ENCODE measurements around the gene PPP1R16B.

PPP1R16B gene

GRCh38 chr20:38902601-38903000 is 97.1 kb downstream of the PPP1R16B start:
- no peak for DNase-seq

- no peak for DNase-seq
Observed at GRCh38 chr20:38903335-38903734, 97.8 kb downstream of the PPP1R16B start.

GRCh38 chr20:38905375-38905774 is 99.9 kb downstream of the PPP1R16B start:
- DNase-seq = no peak

- no peak for DNase-seq
Observed at GRCh38 chr20:38907918-38908677, 102.6 kb downstream of the PPP1R16B start.

GRCh38 chr20:38915355-38915754 is 109.9 kb downstream of the PPP1R16B start:
- DNase-seq = no peak

GRCh38 chr20:38917657-38918056 is 112.2 kb downstream of the PPP1R16B start:
- DNase-seq = no peak

- DNase-seq = no peak
Observed at GRCh38 chr20:38918172-38918571, 112.7 kb downstream of the PPP1R16B start.

GRCh38 chr20:38919683-38920082 is 114.2 kb downstream of the PPP1R16B start:
- no peak for DNase-seq

- DNase-seq = no peak
Observed at GRCh38 chr20:38920411-38920810, 114.9 kb downstream of the PPP1R16B start.

- no peak for DNase-seq
Observed at GRCh38 chr20:38920851-38921250, 115.4 kb downstream of the PPP1R16B start.

GRCh38 chr20:38924718-38925117 is 119.2 kb downstream of the PPP1R16B start:
- no peak for DNase-seq

- DNase-seq = peak; percentile 99 to 100
Observed at GRCh38 chr20:38926142-38926933, 120.8 kb downstream of the PPP1R16B start, which contains the start of gene FAM83D. Gene FAM83D, plus strand, starts transcription at chr20:38926417. Its CDS starts 26 bp downstream, at chr20:38926443.

GRCh38 chr20:38926934-38927616 is 121.6 kb downstream of the PPP1R16B start:
- DNase-seq = no peak

- no peak for DNase-seq
Observed at GRCh38 chr20:38927902-38928578, 122.5 kb downstream of the PPP1R16B start.

GRCh38 chr20:38930242-38930569 is 124.7 kb downstream of the PPP1R16B start:
- no peak for DNase-seq

- DNase-seq = no peak
Observed at GRCh38 chr20:38931984-38932383, 126.5 kb downstream of the PPP1R16B start.

- DNase-seq = no peak
Observed at GRCh38 chr20:38932457-38933120, 127.1 kb downstream of the PPP1R16B start.

GRCh38 chr20:38934530-38934929 is 129.0 kb downstream of the PPP1R16B start:
- DNase-seq = no peak

- peak in 1 of 2 experiments; percentile 72 for DNase-seq
Observed at GRCh38 chr20:38935285-38935684, 129.8 kb downstream of the PPP1R16B start.

- no peak for DNase-seq
Observed at GRCh38 chr20:38935967-38936407, 130.5 kb downstream of the PPP1R16B start.

GRCh38 chr20:38937000-38937399 is 131.5 kb downstream of the PPP1R16B start:
- no peak for DNase-seq

- no peak for DNase-seq
Observed at GRCh38 chr20:38937978-38938473, 132.5 kb downstream of the PPP1R16B start.
